GM18502 (cell line): Measurements from ENCODE around the gene MRC2.
"Not testable (repeated sequence)": the region's sequence is repeated elsewhere in the genome, so short reads cannot be mapped to it uniquely, and the experiment has no call there.

Source experiments
- ATAC-seq: cut with Tn5 transposase; IDR thresholded peaks from one replicate; pipeline ENCODE4 v1.9.1; 2021; ENCODE audit warnings: mild to moderate bottlenecking; ENCODE audit not compliant: unreplicated experiment, poor library complexity

Gene MRC2

GRCh38 chr17:62693616-62694409 is 66.3 kb downstream of the MRC2 start:
- ATAC-seq, result no peak

- not testable (repeated sequence) for ATAC-seq
Observed at GRCh38 chr17:62695093-62695738, 67.7 kb downstream of the MRC2 start.

- no peak for ATAC-seq
Observed at GRCh38 chr17:62696256-62696655, 68.8 kb downstream of the MRC2 start.

- no peak for ATAC-seq
Observed at GRCh38 chr17:62696726-62697490, 69.4 kb downstream of the MRC2 start.

- not testable (repeated sequence) for ATAC-seq
Observed at GRCh38 chr17:62698459-62698858, 71.0 kb downstream of the MRC2 start.

GRCh38 chr17:62700964-62701705 is 73.7 kb downstream of the MRC2 start:
- no peak for ATAC-seq

GRCh38 chr17:62701706-62702085 is 74.2 kb downstream of the MRC2 start:
- ATAC-seq, result no peak

- no peak for ATAC-seq
Observed at GRCh38 chr17:62702746-62703260, 75.3 kb downstream of the MRC2 start.

GRCh38 chr17:62703261-62703775 is 75.8 kb downstream of the MRC2 start:
- peak; percentile 18 for ATAC-seq

GRCh38 chr17:62703776-62704380 is 76.4 kb downstream of the MRC2 start:
- ATAC-seq, result peak; percentile 90

- ATAC-seq, result peak; percentile 11
Observed at GRCh38 chr17:62704381-62704971, 77.0 kb downstream of the MRC2 start.

GRCh38 chr17:62705156-62705777 is 77.8 kb downstream of the MRC2 start:
- no peak for ATAC-seq

GRCh38 chr17:62705778-62706597 is 78.5 kb downstream of the MRC2 start:
- no peak for ATAC-seq

- ATAC-seq, result no peak
Observed at GRCh38 chr17:62706598-62707424, 79.3 kb downstream of the MRC2 start.

GRCh38 chr17:62707425-62707739 is 79.9 kb downstream of the MRC2 start:
- ATAC-seq, result no peak

- ATAC-seq, result no peak
Observed at GRCh38 chr17:62708587-62708986, 81.1 kb downstream of the MRC2 start.

- ATAC-seq, result no peak
Observed at GRCh38 chr17:62712171-62712581, 84.7 kb downstream of the MRC2 start.
